Motor neuron (in vitro differentiated cells): ENCODE results near the gene NAV1. TPM values are rescaled to one million over a fixed set of nuclear protein-coding genes. Genes with fewer than 3 reads are reported as not detected.

Experiments
- ATAC-seq, 8 experiments: fragments of 200-7000 bp; cut with Tn5 transposase; replicated peaks in 6 of 8; 2 replicates each; pipeline ENCODE4 v1.8.0; 2021; ENCODE audit warnings: mild to moderate bottlenecking in 8 of 8, moderate library complexity in 8 of 8
- H3K27ac ChIP-seq, 2 donors: fragments of 250-450 bp; sonication (Bioruptor Pico); 2 replicates each; pipeline ENCODE4 v1.9.0; 2021; ENCODE audit warnings: antibody characterized with exemption in 2 of 2, mild to moderate bottlenecking in 2 of 2, moderate library complexity in 1 of 2
- H3K4me1 ChIP-seq, 2 donors: fragments of 250-450 bp; sonication (Bioruptor Pico); replicated peaks in 1 of 2; 2 replicates each; pipeline ENCODE4 v1.6.1; 2021; ENCODE audit warnings: antibody characterized with exemption in 2 of 2, mild to moderate bottlenecking in 2 of 2, moderate library complexity in 1 of 2
- H3K4me3 ChIP-seq, 5 donors: fragments of 250-450 bp; sonication (Bioruptor Pico); 2 replicates each; pipeline ENCODE4 v1.9.0; 2021; ENCODE audit warnings: antibody characterized with exemption in 5 of 5, mild to moderate bottlenecking in 5 of 5, moderate library complexity in 4 of 5
- WGBS, 10 experiments: fragments of 450-650 bp; shearing (Covaris generic); methylation state at CpG; one replicate each; pipeline ENCODE4 v1.0.0; 2022; 5-methylcytosine and 5-hydroxymethylcytosine counted together
- in situ Hi-C, 9 experiments: fragments of 400-800 bp; cut with MboI; loops; one replicate each; pipeline ENCODE4 v1.15.0; 2021; ENCODE audit warnings: low sequenced_read_pairs in 9 of 9, low pct_unique_long_range_greater_than_20kb in 2 of 9; ENCODE audit not compliant: unreplicated experiment in 9 of 9
- total RNA-seq, 8 experiments: library from RNA; unstranded; fragments of 300-600 nt; gene quantifications; 2 replicates each; pipeline versions ENCODE4 v1.2.3 to v1.2.4, GENCODE V29; 2022

NAV1 gene
- total RNA-seq, 8 experiments from 2014 or later = 22.2 to 51.1 (median 35.9) TPM

DNA sequence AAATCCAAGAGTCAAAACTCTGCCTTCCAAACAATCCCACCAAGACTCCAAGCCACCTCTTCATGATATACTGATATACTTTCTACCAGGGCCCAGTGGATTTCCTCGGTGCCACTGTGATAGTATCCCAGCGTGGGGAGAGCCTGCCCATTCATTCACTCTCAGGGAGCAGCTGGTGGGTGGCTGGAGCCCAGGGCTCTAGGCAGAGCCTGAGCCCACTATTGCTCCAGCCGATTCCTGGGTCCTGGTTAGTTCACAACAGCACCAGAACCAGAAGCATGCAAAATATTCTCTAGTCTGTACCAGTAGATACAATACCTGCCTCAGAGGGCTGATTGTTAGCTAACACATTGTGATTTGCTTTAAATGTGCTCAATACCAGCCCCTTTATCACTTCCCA lies 32.8 kb upstream of the NAV1 start:
- WGBS, 10 experiments = 17 to 100% (median 80%) methylated on average over 1 to 2 of the region's 3 CpGs; no CpG with 5 or more reads in 6 of the 10 experiments
- H3K27ac ChIP-seq = no peak overlapping the region
- peak overlapping the region in 3 of 5 donors; percentile 36 to 57 (median 53) for H3K4me3 ChIP-seq
- in situ Hi-C loops = loop anchor here in 2 of 9 experiments (25.0 kb wide), 1 partner anchor 244 kb away; no protein-coding TSS in a partner anchor
- no peak for ATAC-seq
- peaks cover 32 to 42% of the 10 kb centered on the region in 2 donors for H3K4me1 ChIP-seq

DNA sequence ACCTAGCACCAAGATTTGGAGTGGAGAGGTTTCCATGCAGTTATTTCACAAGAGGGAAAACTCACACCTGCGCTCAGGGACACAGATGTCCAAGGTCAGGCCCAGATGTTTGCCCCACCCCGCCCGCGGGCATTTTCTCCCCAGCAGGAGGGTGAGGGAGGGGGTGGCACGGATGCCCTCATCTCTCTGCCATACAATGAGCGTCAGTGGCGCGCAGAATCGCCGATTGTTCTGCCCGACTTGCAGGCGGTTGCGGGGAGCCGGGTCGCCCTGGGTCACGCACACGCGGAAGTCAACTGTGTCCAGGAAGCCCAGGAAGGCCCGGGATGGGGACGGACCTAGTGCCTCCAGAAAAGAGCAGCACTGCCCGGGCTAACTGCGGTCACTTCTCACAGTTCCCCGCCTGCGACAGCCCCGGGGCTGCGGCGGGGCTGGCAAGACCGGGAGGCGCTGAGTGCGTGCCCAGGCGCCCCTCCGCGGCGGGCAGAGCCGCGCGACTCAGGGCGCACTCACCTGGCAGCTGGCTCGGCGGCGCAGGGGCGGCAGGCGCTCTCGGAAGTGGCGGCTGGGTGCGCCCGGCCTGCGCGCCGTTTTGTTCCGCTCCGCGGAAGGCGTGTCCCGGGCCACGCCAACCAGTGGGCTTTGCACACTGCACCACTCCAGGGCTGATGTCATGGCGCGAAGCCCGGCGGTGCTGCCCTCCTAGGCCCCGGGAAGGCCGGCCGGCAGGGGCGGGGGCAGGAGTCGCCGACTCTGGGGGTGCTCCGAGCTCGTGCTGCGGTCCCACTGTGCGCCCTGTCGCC lies 32.2 kb upstream of the NAV1 start, which contains the start of gene CSRP1:
Gene CSRP1 (minus strand): TSS at position 567 of the 803 bp plus-strand sequence. CDS start 10,820 bp downstream, outside the sequence.
- in situ Hi-C loops = loop anchor here in 2 of 9 experiments (25.0 kb wide), 1 partner anchor 244 kb away; no protein-coding TSS in a partner anchor
- 0 to 93% (median 31%) methylated on average over 2 to 4 of the region's 71 CpGs; no CpG with 5 or more reads in 5 of the 10 experiments for WGBS, 10 experiments
- Histone ChIP-seq H3K4me1 (peaks cover 32 to 43% of the 10 kb centered on the region in 2 donors), H3K27ac (no peak within 1 kb of the TSS), H3K4me3 (peak within 1 kb of the TSS; percentile 16 to 57 (median 36))
- peak; percentile 73 to 89 (median 82) for ATAC-seq

DNA sequence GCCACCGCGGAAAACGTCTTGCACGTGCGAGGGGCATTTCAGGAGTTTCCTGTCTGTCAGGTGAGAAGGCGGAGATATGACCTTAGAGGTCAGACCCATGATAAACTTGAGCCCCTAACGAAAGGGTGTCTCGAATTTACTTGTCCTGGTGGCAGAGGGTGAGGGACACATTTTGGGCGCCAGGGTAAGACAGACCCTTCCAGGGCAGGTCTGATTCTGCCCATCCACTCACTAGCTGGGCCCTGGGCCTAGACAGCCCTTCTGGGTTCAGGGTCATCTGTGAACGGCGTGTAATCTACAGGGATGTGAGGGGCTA lies 31.6 kb upstream of the NAV1 start:
- 80 to 95% (median 93%) methylated on average over 1 to 8 of the region's 11 CpGs; no CpG with 5 or more reads in 7 of the 10 experiments for WGBS, 10 experiments
- H3K4me3 ChIP-seq = peak overlapping the region in 4 of 5 donors; percentile 16 to 57 (median 44)
- in situ Hi-C loops = loop anchor here in 2 of 9 experiments (25.0 kb wide), 1 partner anchor 245 kb away; no protein-coding TSS in a partner anchor
- peak in 1 of 8 experiments; percentile 11 for ATAC-seq
- no peak overlapping the region for H3K27ac ChIP-seq
- H3K4me1 ChIP-seq = peaks cover 36 to 45% of the 10 kb centered on the region in 2 donors

DNA sequence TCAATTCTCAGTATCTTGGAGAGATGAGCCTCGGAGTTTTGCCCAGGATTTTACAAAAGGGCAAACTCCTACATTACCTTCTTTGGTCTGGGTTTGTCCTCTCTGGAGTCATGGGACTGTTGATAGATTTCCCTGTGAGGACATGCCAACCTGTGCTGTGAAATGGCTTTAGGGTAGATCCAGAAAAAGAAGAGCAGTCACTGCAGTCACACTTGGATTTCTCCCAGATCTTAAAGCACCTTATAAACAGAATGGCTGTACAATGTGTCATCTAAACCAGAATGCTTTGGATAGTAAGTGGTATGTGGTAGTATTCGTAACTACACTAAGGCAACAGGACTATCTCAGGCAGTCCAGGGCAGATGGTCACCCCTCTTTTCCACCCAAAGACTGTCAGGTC lies 30.1 kb upstream of the NAV1 start:
- in situ Hi-C loops = loop anchor here in 2 of 9 experiments (25.0 kb wide), 1 partner anchor 247 kb away; no protein-coding TSS in a partner anchor
- H3K4me1 ChIP-seq = peaks cover 31 to 36% of the 10 kb centered on the region in 2 donors
- no peak overlapping the region for H3K4me3 ChIP-seq
- 86 to 100% (median 100%) methylated on average over 1 to 2 of the region's 2 CpGs; no CpG with 5 or more reads in 4 of the 10 experiments for WGBS, 10 experiments
- ATAC-seq = no peak
- no peak overlapping the region for H3K27ac ChIP-seq

DNA sequence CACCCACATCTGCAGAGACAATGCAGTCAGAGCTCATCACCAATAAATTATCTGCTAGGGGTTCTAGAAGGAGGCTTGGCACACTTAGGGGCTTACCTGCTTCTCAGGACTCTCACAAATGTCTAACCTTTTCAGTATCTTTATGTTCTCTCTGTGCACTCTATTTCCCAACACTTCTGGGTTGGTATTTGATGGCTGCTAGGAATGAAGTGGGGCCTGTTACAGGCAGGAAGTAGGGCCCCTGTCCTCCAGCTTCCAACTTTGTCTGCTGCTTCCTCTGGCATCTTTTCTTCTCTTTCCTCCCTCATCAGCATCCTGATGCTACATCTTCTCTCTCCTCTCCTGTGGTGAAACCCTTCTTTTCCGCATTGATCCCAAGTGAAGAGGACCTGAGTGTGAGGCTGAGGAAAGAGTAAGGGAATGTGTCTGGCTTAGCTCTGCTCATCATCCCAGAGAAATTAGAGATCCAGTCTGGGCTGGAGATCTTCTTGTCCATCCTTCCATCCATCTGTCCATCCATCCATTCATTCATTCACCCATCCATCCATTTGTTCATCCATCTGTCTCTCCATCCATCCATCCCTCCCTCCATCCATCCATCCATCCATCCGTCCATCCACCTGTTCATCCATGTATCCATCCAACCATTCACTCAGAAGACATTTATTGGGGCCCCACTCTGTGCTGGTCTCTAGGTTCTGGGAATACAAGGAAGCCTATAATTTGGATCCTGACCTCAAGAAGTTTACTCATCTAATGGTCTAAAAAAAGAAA lies 29.1 kb upstream of the NAV1 start:
- Histone ChIP-seq H3K27ac (no peak overlapping the region), H3K4me1 (peaks cover 24 to 30% of the 10 kb centered on the region in 2 donors), H3K4me3 (no peak overlapping the region)
- 94 to 100% (median 100%) methylated on average over 1 to 2 of the region's 2 CpGs; no CpG with 5 or more reads in 1 of the 10 experiments for WGBS, 10 experiments
- no peak for ATAC-seq
- in situ Hi-C loops = loop anchor here in 2 of 9 experiments (10.0 to 25.0 kb wide), 2 partner anchors 65 to 247 kb away; no protein-coding TSS in a partner anchor

DNA sequence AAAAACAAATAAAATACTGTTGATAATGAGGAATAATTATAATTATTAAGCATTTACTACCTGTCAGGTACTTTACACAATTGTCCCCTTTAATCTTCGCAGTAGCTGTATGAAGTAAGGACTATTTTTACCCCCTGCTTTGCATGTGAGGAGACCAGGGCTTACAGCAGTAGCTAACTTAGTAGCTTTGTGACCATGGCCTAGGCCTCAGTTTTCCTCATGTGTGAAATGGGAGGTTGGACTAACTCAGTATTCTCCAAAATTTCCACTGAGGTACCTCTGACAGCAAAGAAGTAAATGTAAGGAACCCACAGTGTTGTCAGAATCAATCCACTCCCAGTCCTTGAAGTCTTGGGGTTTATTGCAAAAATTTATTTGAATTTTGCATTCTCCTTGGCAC lies 28.2 kb upstream of the NAV1 start:
- in situ Hi-C loops = loop anchor here in 2 of 9 experiments (10.0 to 25.0 kb wide), 2 partner anchors 66 to 248 kb away; no protein-coding TSS in a partner anchor
- no peak overlapping the region for H3K4me3 ChIP-seq
- peaks cover 18 to 20% of the 10 kb centered on the region in 2 donors for H3K4me1 ChIP-seq
- H3K27ac ChIP-seq = no peak overlapping the region
- ATAC-seq = no peak
- WGBS, 10 experiments = 80 to 100% (median 86%) methylated on average over 1 of the region's 1 CpG; no CpG with 5 or more reads in 3 of the 10 experiments

DNA sequence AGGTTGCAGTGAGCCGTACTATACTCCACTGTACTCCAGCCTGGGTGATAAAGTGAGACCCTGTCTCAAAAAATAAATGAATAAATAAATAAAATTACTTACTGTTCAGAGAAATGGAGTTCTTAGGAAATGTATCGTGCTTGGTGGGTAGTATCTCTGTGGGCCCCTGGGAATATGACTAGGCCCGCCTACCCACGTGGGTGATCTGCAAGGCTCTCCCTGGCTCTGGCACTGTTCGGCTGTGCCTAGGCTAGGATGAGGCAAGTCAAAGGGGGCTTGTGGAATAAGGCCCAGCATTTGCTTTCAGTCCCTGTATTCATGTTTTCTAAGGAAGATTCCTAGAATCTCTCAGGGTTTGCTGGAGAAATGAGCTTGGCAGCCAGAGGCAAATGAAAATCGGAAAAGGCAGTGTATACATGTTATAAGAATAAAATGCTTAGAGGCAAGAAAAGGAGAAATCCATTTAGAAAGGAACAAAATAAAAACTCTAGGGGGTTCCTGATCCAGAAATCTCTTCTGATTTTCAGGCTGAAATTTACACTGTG lies 27.5 kb upstream of the NAV1 start:
- no peak overlapping the region for H3K4me3 ChIP-seq
- in situ Hi-C loops = loop anchor here in 2 of 9 experiments (10.0 to 25.0 kb wide), 2 partner anchors 67 to 249 kb away; no protein-coding TSS in a partner anchor

DNA sequence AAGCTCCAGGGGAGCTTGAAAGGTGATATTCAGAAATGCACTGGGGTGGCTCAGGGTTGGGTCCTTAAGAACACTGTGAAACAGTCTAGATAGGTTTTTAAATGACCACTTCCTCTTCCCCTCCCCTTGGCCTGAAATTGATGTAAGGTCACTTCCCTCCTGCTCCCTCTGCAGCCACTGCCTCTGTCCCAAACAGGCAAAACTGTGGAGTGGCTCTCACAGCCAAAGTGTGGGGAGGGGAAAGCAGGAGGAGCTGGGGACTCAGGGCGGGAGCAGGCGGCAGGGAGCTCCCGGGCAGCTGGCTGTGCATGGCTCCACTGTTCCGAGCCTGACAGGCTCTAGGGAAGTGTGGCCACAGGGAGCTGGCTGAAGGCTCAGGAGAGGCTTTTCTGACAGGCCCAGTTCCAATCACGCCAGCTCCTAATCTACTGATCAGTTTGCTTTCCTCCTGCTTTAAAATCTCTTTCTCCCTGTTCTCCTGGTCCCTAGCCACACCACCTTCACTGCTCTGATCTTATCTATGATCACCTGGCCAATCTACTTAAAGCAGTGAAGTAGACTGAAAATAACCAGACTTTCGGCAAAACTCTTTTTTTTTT lies 26.9 kb upstream of the NAV1 start:
- Histone ChIP-seq H3K27ac (no peak overlapping the region), H3K4me1 (peaks cover 9 to 11% of the 10 kb centered on the region in 2 donors), H3K4me3 (no peak overlapping the region)
- in situ Hi-C loops = loop anchor here in 2 of 9 experiments (10.0 to 25.0 kb wide), 2 partner anchors 67 to 250 kb away; no protein-coding TSS in a partner anchor
- ATAC-seq = peak in 7 of 8 experiments; percentile 41 to 70 (median 57)
- 0 to 100% (median 71%) methylated on average over 1 to 6 of the region's 6 CpGs; no CpG with 5 or more reads in 1 of the 10 experiments for WGBS, 10 experiments

More for the DNA sequence above, 27.5 kb upstream of the NAV1 start:
- WGBS, 10 experiments = 75 to 100% (median 86%) methylated on average over 1 to 6 of the region's 6 CpGs; no CpG with 5 or more reads in 1 of the 10 experiments
- ATAC-seq = no peak
- Histone ChIP-seq H3K27ac (no peak overlapping the region), H3K4me1 (peaks cover 10 to 13% of the 10 kb centered on the region in 2 donors)

DNA sequence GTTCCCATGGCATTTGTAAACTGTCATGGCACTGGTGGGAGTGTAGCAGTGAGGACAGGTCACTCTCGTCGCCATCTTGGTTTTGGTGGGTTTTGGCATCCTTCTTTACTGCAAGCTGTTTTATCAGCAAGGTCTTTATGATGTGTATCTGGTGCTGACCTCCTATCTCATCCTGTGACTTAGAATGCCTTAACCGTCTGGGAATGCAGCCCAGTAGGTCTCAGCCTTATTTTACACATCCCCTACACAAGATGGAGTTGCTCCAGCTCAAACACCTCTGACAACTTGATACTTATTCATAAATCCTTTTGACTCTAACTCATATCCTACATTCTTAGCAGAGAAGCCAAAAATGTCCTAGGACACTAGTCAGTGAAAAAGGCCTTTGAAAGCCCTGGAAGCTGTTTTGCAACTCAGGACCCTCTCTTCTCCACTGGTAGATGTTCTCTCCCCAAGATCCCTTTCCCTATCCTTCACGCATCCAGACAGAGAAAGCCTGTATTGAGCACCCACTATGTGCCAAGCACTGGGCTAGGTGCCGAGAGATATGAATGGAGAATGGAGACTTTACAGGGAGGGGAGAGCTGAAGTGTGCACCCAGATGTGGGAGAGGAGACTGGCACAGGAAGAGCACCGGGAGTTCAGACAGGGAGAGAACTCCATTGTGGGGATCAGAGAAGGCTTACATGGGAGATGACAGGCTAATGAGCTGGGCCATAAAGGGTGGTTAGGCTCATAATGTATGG lies 25.3 kb upstream of the NAV1 start:
- in situ Hi-C loops = loop anchor here in 2 of 9 experiments (10.0 to 25.0 kb wide), 2 partner anchors 69 to 251 kb away; no protein-coding TSS in a partner anchor
- peaks cover 7 to 11% of the 10 kb centered on the region in 2 donors for H3K4me1 ChIP-seq
- H3K4me3 ChIP-seq = no peak overlapping the region
- WGBS, 10 experiments = 72 to 100% (median 92%) methylated on average over 1 to 5 of the region's 6 CpGs; no CpG with 5 or more reads in 1 of the 10 experiments
- no peak for ATAC-seq
- no peak overlapping the region for H3K27ac ChIP-seq

DNA sequence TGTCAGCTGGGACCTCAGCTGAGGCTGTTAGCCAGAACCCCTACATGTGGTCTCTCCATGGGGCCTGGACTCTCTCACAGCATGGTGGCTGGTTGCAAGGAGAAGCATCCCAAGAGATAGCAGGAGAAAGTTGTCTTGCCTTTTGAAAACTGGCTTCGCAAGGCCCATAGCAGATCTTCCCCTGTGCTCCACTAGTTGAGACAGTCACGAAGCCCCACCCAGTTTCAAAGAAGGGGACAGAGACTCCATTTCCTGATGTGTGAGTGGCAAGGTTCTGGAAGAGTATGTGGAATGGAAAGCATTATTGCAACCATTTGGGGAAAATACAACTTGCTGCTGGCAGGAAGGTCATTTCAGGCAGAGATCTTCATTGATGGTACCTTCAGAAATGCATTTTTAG lies 24.5 kb upstream of the NAV1 start:
- WGBS, 10 experiments = 86 to 100% (median 90%) methylated on average over 1 to 2 of the region's 2 CpGs; no CpG with 5 or more reads in 5 of the 10 experiments
- no peak overlapping the region for H3K4me3 ChIP-seq
- no peak for ATAC-seq
- no peak overlapping the region for H3K27ac ChIP-seq
- peaks cover 7 to 11% of the 10 kb centered on the region in 2 donors for H3K4me1 ChIP-seq
- in situ Hi-C loops = loop anchor here in 2 of 9 experiments (10.0 to 25.0 kb wide), 2 partner anchors 70 to 252 kb away; no protein-coding TSS in a partner anchor

DNA sequence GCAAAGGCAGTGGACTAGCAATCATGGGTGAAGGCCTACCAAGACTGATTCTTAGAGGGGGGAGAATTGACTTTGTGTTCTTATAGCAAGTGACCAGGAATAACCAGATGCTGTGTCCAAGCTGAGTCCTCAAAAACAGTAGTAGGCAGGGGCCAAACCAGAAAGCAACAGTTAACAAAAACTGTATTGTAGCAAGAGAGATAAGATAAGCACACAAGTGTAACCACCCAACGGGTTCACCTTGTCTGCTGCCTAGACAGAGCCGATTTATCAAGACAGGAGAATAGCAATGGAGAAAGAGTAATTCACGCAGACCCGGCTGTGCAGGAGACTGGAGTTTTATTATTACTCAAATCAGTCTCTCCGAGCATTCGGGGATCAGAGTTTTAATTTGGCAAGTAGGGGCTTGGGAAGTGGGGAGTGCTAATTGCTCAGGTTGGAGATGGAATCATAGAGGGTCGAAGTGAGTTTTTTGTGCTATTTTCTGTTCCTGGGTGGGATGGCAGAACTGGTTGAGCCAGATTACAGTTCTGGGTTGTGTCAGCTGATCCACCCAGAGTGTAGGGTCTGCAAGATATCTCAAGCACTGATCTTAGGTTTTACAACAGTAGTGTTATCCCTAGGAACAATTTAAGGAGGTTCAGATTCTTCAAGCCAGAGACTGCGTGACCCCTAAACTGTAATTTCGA lies 23.7 kb upstream of the NAV1 start:
- WGBS, 10 experiments = 68 to 100% (median 82%) methylated on average over 1 to 9 of the region's 9 CpGs; no CpG with 5 or more reads in 1 of the 10 experiments

More for the DNA sequence above, 23.7 kb upstream of the NAV1 start:
- H3K4me1 ChIP-seq = peaks cover 7 to 11% of the 10 kb centered on the region in 2 donors
- in situ Hi-C loops = loop anchor here in 2 of 9 experiments (10.0 to 25.0 kb wide), 2 partner anchors 70 to 253 kb away; no protein-coding TSS in a partner anchor
- H3K4me3 ChIP-seq = no peak overlapping the region
- H3K27ac ChIP-seq = no peak overlapping the region
- no peak for ATAC-seq
